Nephron progenitor cell (in vitro differentiated cells): ENCODE data around the gene ARHGAP26.
"Not testable (repeated sequence)": the region's sequence is repeated elsewhere in the genome, so short reads cannot be mapped to it uniquely, and the experiment has no call there.

Experiments used
- DNase-seq: peaks from one replicate; pipeline ENCODE4 v3.0.0; 2021
- H3K27ac Mint-ChIP-seq: 2 replicates; pipeline ENCODE4 v1.8.0; 2021; ENCODE audit warnings: mild to moderate bottlenecking, moderate library complexity, mixed read lengths
- H3K27me3 Mint-ChIP-seq: 2 replicates; pipeline ENCODE4 v1.8.0; 2021; ENCODE audit warnings: mild to moderate bottlenecking, low read depth, mixed read lengths; ENCODE audit not compliant: poor library complexity
- H3K36me3 Mint-ChIP-seq: 2 replicates; pipeline ENCODE4 v1.8.0; 2021; ENCODE audit warnings: low read depth, mixed read lengths
- H3K4me1 Mint-ChIP-seq: 2 replicates; pipeline ENCODE4 v1.8.0; 2021; ENCODE audit warnings: mixed read lengths
- H3K4me3 Mint-ChIP-seq: 2 replicates; pipeline ENCODE4 v1.8.0; 2021; ENCODE audit warnings: mild to moderate bottlenecking, moderate library complexity, mixed read lengths
- H3K9me3 Mint-ChIP-seq: 2 replicates; pipeline ENCODE4 v1.8.0; 2021; ENCODE audit warnings: mild to moderate bottlenecking, moderate library complexity, mixed read lengths
- CTCF ChIP-seq: fragments of 200-600 bp; sonication (generic); IDR thresholded peaks from 2 replicates; pipeline ENCODE4 v1.5.0; 2021; ENCODE audit warnings: antibody characterized with exemption

The ARHGAP26 gene

GRCh38 chr5:142997591-142997990 is 227.4 kb downstream of the ARHGAP26 start:
- no peak for TF ChIP-seq CTCF
- H3K4me1 Mint-ChIP-seq = peaks cover 4% of the 10 kb centered on the region
- no peak overlapping the region for H3K4me3 Mint-ChIP-seq
- no peak for DNase-seq
- H3K27me3 Mint-ChIP-seq = no peaks in the 10 kb centered on the region
- H3K27ac Mint-ChIP-seq = no peak overlapping the region
- peaks cover 1% of the 10 kb centered on the region for H3K9me3 Mint-ChIP-seq
- H3K36me3 Mint-ChIP-seq = no peaks in the 10 kb centered on the region

DNA sequence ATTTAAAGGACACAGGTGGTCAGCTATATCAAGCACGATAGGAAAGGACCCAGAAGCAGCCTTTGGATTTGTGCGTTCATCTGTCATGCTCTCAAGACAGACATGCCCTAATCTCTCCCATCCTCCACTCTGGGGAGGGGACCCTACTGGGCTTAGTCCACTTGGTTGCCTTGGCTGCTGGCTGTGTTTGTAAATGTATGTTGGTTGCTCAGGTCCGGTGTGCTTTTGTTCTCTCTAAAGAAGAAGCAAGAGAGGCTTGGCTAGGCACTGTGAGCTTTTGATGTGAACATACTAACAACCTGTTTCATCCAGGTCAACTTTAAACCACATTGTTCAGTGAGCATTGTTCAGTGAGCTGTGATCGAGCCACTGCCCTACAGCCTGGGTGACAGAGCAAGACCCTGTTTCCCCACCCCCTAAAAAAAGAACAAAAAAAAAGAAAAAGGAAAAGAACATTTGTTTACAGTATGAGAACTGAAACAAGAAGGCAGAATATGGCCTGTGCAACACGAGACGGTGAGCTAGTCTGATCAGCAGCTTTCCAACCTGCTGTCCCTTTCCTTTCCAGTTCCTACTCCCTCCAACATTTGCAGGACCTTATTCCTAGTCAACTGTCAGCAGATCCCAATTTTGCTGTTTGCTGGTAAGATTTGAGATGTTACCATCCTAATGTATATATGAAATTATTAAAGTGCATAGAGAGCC is 228.3 kb downstream of the ARHGAP26 start:
- Mint-ChIP-seq H3K27ac (no peak overlapping the region), H3K27me3 (no peaks in the 10 kb centered on the region), H3K4me1 (peaks cover 13% of the 10 kb centered on the region), H3K9me3 (no peaks in the 10 kb centered on the region), H3K36me3 (no peaks in the 10 kb centered on the region), H3K4me3 (no peak overlapping the region)
- TF ChIP-seq CTCF = no peak
- DNase-seq = no peak

- DNase-seq, H3K9me3 Mint-ChIP-seq, H3K27ac Mint-ChIP-seq, H3K4me3 Mint-ChIP-seq, H3K27me3 Mint-ChIP-seq, H3K36me3 Mint-ChIP-seq: not testable (repeated sequence)
- H3K4me1 Mint-ChIP-seq = peaks cover 33% of the 10 kb centered on the region
Observed at GRCh38 chr5:143000551-143000950, 230.4 kb downstream of the ARHGAP26 start.

DNA sequence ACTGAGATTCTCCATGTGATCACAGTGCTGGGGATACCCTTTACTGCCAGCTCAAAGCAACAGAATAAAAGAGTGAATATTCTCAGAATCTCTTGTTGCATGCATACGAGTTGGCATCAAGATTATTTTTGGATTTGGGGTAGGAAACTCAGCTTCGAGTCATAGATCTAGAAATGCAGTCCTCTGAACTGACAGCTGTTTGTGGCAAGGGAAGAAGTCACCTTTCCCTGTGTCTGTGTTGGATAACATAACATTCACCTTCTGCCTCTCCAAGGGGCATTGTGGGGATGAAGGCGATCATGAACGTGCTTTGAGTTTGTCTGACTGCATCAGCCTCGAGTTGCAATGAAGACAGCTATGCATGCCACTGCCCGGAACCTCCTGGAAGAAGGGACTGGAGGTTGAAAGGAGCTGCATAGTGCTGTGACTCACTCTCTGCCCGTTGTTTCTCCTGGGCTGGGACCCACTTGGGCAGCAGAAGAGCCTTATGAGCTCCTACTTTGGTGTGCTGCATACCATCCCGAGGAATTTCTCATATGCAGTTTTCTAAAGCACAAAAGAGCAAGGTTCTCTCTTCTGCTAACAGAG is 231.7 kb downstream of the ARHGAP26 start:
- DNase-seq = no peak
- TF ChIP-seq CTCF = no peak
- Mint-ChIP-seq H3K4me1 (peaks cover 46% of the 10 kb centered on the region), H3K4me3 (no peak overlapping the region), H3K27me3 (no peaks in the 10 kb centered on the region), H3K9me3 (no peaks in the 10 kb centered on the region), H3K36me3 (no peaks in the 10 kb centered on the region), H3K27ac (no peak overlapping the region)

DNA sequence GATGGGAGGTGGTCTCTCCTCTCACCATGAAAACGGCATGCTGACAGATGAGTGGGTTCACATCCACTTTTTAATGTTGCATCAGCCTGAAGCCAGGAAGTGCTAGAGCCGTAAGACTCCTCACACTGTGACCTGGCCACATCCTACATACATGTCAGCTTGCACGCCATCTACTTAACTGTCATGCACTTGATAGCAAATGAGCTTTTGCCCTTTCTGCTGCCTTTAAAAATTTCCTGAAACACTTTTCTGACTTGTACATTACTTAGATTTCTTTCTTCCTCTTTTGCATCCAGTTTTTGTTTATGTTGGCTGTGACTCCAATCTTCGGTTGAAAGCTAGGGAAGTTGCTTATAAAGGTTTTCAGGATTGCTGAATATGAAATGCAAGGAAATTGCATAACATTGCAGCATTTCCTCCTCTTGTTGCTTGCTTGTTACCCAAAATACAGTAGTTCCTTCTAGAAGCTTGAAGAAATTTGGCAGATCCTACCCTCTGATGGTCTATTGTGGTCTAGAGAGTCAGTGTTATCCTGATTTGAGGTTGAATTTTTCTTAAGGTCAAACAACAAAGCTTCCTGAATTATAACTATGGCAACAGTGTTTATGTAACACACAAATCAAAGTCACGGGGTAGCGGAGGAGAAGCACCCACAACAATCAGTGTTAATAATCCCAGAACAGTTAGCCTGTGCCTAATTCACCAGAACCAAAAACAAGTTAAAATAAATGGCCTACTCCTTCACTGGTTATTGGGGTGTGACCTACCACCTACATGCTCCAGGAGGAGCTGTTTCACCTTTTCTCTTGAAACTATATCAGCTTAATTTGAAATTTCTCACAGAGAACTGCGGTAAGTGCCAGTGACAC is 232.5 kb downstream of the ARHGAP26 start:
- peaks cover 52% of the 10 kb centered on the region for H3K4me1 Mint-ChIP-seq
- no peaks in the 10 kb centered on the region for H3K27me3 Mint-ChIP-seq
- H3K4me3 Mint-ChIP-seq = no peak overlapping the region
- H3K27ac Mint-ChIP-seq = no peak overlapping the region
- DNase-seq = no peak
- no peaks in the 10 kb centered on the region for H3K9me3 Mint-ChIP-seq
- TF ChIP-seq CTCF = peak; percentile 54
- no peaks in the 10 kb centered on the region for H3K36me3 Mint-ChIP-seq

DNA sequence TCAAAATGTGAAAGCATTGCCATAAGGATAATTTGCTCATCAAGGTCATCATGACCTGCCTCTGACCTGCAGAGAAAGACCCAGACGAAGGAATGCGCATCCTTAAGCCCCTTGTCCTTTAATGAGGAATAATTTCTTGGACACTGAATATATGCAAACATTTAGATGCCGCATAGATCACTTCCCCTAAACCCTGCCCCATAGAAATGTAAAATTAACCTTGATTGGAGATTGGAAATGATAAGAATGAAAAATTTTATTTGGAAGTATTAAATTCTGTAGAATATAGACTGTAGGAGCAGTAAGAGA is 233.1 kb downstream of the ARHGAP26 start:
- Mint-ChIP-seq H3K4me1 (peaks cover 58% of the 10 kb centered on the region), H3K36me3 (no peaks in the 10 kb centered on the region), H3K9me3 (no peaks in the 10 kb centered on the region), H3K27me3 (no peaks in the 10 kb centered on the region), H3K27ac (no peak overlapping the region), H3K4me3 (no peak overlapping the region)
- TF ChIP-seq CTCF = peak; percentile 2
- no peak for DNase-seq
